IMR-90 (cell line): ENCODE results near the gene ZFYVE28. TPM values are rescaled to one million over a fixed set of nuclear protein-coding genes. Genes with fewer than 3 reads are reported as not detected.

Source experiments
- ATAC-seq: fragments of 200-7000 bp; cut with Tn5 transposase; 2 replicates; pipeline ENCODE4 v1.9.1; 2020; ENCODE audit warnings: low read depth, mild to moderate bottlenecking, moderate library complexity
- BruUV-seq: library from RNA; stranded (reverse); fragments of 400-500 nt; replicated peaks from 2 replicates; lab custom pipeline; 2021; lab: Mats Ljungman, UMichigan
- CTCF ChIA-PET: fragments of 300-600 bp; formaldehyde crosslinking; extraction: SDS; loops from one replicate; lab custom pipeline; 2021; ENCODE audit warnings: antibody characterized with exemption; lab: Yijun Ruan, JAX
- POLR2A ChIA-PET: fragments of 300-600 bp; sonication (Branson Sonifier 250); formaldehyde crosslinking; loops from one replicate; lab custom pipeline; 2022; ENCODE audit warnings: antibody characterized with exemption; ENCODE audit not compliant: unreplicated experiment; lab: Charles Lee
- DNase-seq: peaks from one replicate; pipeline ENCODE4 v3.0.0; 2013
- H2AFZ ChIP-seq: replicated peaks from 2 replicates; pipeline ENCODE3; 2013; ENCODE audit warnings: low read length, mild to moderate bottlenecking; ENCODE audit not compliant: poor library complexity
- H2AK5ac ChIP-seq: 2 replicates; pipeline ENCODE4 v1.6.1; 2013; ENCODE audit warnings: low read depth, low read length, inconsistent platforms
- H2AK9ac ChIP-seq: replicated peaks from 2 replicates; pipeline ENCODE3; 2013; ENCODE audit warnings: mild to moderate bottlenecking, low read depth, low read length, moderate library complexity; ENCODE audit not compliant: poor library complexity
- H2BK120ac ChIP-seq: 2 replicates; pipeline ENCODE4 v1.6.1; 2013; ENCODE audit warnings: low read depth, low read length, inconsistent platforms
- H2BK15ac ChIP-seq: 3 replicates; pipeline ENCODE4 v1.6.1; 2013; ENCODE audit warnings: low read depth, low read length, inconsistent platforms
- H2BK20ac ChIP-seq: 2 replicates; pipeline ENCODE4 v1.6.1; 2013; ENCODE audit warnings: low read depth, mild to moderate bottlenecking, inconsistent platforms, low read length, moderate library complexity
- H2BK5ac ChIP-seq: 2 replicates; pipeline ENCODE4 v1.6.1; 2013; ENCODE audit warnings: mild to moderate bottlenecking, low read depth, low read length, inconsistent platforms; ENCODE audit not compliant: poor library complexity, severe bottlenecking
- H3K14ac ChIP-seq: replicated peaks from 2 replicates; pipeline ENCODE4 v1.6.1; 2013; ENCODE audit warnings: low read depth, low read length, inconsistent platforms
- H3K18ac ChIP-seq: 2 replicates; pipeline ENCODE4 v1.6.1; 2013; ENCODE audit warnings: low read depth, low read length, control low read depth
- H3K23ac ChIP-seq: 2 replicates; pipeline ENCODE4 v1.6.1; 2013; ENCODE audit warnings: low read depth, low read length, inconsistent platforms
- H3K27ac ChIP-seq: 2 replicates; pipeline ENCODE4 v1.5.1; 2013; ENCODE audit warnings: mild to moderate bottlenecking, control low read depth, low read length; ENCODE audit not compliant: insufficient read depth
- H3K27me3 ChIP-seq: 2 replicates; pipeline ENCODE4 v1.6.1; 2013; ENCODE audit warnings: low read length; ENCODE audit not compliant: control insufficient read depth, insufficient read depth
- H3K36me3 ChIP-seq: 2 replicates; pipeline ENCODE4 v1.6.1; 2013; ENCODE audit warnings: low read length, mixed read lengths; ENCODE audit not compliant: control insufficient read depth, insufficient read depth
- H3K4ac ChIP-seq: 2 replicates; pipeline ENCODE4 v1.6.1; 2013; ENCODE audit warnings: low read depth, low read length, inconsistent platforms
- H3K4me1 ChIP-seq: 2 replicates; pipeline ENCODE4 v1.6.1; 2013; ENCODE audit warnings: low read length, mixed read lengths; ENCODE audit not compliant: control insufficient read depth, insufficient read depth
- H3K4me2 ChIP-seq: 2 replicates; pipeline ENCODE4 v1.6.1; 2013; ENCODE audit warnings: low read depth, mild to moderate bottlenecking, control low read depth, low read length, moderate library complexity
- H3K4me3 ChIP-seq: 2 replicates; pipeline ENCODE4 v1.5.1; 2013; ENCODE audit warnings: low read depth, mild to moderate bottlenecking, control low read depth, low read length, moderate library complexity; ENCODE audit not compliant: insufficient read depth
- H3K56ac ChIP-seq: 2 replicates; pipeline ENCODE4 v1.6.1; 2013; ENCODE audit warnings: low read length, inconsistent platforms; ENCODE audit not compliant: insufficient read depth; ENCODE audit errors: extremely low read depth
- H3K79me1 ChIP-seq, 2 experiments: 2 replicates each; pipeline ENCODE4 v1.6.1; 2013; ENCODE audit warnings: low read length in 2 of 2, inconsistent platforms in 1 of 2, low read depth in 1 of 2
- H3K9ac ChIP-seq: 2 replicates; pipeline ENCODE4 v1.6.1; 2013; ENCODE audit warnings: low read depth, low read length, control low read depth
- H3K9me1 ChIP-seq: 2 replicates; pipeline ENCODE4 v1.6.1; 2013; ENCODE audit warnings: low read length, inconsistent platforms; ENCODE audit not compliant: insufficient read depth
- H3K9me3 ChIP-seq: 2 replicates; pipeline ENCODE4 v1.6.1; 2013; ENCODE audit warnings: low read length; ENCODE audit not compliant: control insufficient read depth, insufficient read depth
- H4K20me1 ChIP-seq: 2 replicates; pipeline ENCODE4 v1.6.1; 2013; ENCODE audit warnings: low read length, inconsistent platforms; ENCODE audit not compliant: insufficient read depth
- H4K5ac ChIP-seq: 2 replicates; pipeline ENCODE4 v1.6.1; 2013; ENCODE audit warnings: mild to moderate bottlenecking, low read depth, low read length, control low read depth
- H4K8ac ChIP-seq, 2 experiments: 2 replicates each; pipeline ENCODE4 v1.6.1; 2013; ENCODE audit warnings: low read depth in 2 of 2, low read length in 2 of 2, control low read depth in 1 of 2, inconsistent platforms in 1 of 2
- H4K91ac ChIP-seq: 2 replicates; pipeline ENCODE4 v1.6.1; 2013; ENCODE audit warnings: low read depth, low read length, inconsistent platforms; ENCODE audit not compliant: insufficient read depth
- MAFK ChIP-seq: IDR thresholded peaks from 2 replicates; pipeline ENCODE4 v1.6.1; 2012; ENCODE audit warnings: low read depth, low read length, improper control_type of control experiment
- MAZ ChIP-seq: IDR thresholded peaks from 2 replicates; pipeline ENCODE4 v1.6.1; 2012; ENCODE audit warnings: low read depth, mild to moderate bottlenecking, low read length, improper control_type of control experiment, moderate library complexity, borderline replicate concordance
- WGBS, 2 experiments: methylation state at CpG; one replicate each; pipeline versions ENCODE4 v1.1.5 to v1.1.7; 2013; ENCODE audit warnings: missing lambda C conversion rate in 2 of 2; ENCODE audit not compliant: insufficient read length in 1 of 2; ENCODE audit errors: extremely low coverage in 2 of 2; 5-methylcytosine and 5-hydroxymethylcytosine counted together
- dilution Hi-C: fragments of 300-500 bp; cut with HindIII; formaldehyde crosslinking; loops from one replicate; pipeline ENCODE4 v1.14.3; 2018; ENCODE audit warnings: low sequenced_read_pairs; ENCODE audit not compliant: unreplicated experiment
- in situ Hi-C: fragments of 300-500 bp; cut with MboI; formaldehyde crosslinking; loops from 3 replicates; pipeline ENCODE4 v1.14.3; 2019; ENCODE audit warnings: low sequenced_read_pairs, inconsistent platforms, mixed read lengths
- intact Hi-C: fragments of 100-400 bp; cut with micrococcal nuclease; formaldehyde crosslinking; loops from 2 replicates; pipeline ENCODE4 v1.10.0; 2022
- polyA plus RNA-seq, 3 experiments: library from polyadenylated mRNA; depleted of rRNA; stranded (reverse); fragments of >200 nt; gene quantifications; 2 replicates each; pipeline ENCODE4 v1.2.3, GENCODE V29; 2012; ENCODE audit warnings: low replicate concordance in 1 of 3
- total RNA-seq: library from RNA; depleted of rRNA; stranded (reverse); fragments of >200 nt; gene quantifications from 2 replicates; pipeline ENCODE4 v1.2.3, GENCODE V29; 2012
- TF ChIP-seq, protein P1 (sequence below): fragments of 150-350 bp; IDR thresholded peaks from 2 replicates; pipeline ENCODE4 v1.6.1; 2016; ENCODE audit warnings: low read depth, mild to moderate bottlenecking, low read length, moderate library complexity, borderline replicate concordance

ZFYVE28 gene
- total and polyA plus RNA-seq, 2 of the 4 experiments (the other 2 are of a cell fraction) = 0.36 to 1.2 TPM

DNA sequence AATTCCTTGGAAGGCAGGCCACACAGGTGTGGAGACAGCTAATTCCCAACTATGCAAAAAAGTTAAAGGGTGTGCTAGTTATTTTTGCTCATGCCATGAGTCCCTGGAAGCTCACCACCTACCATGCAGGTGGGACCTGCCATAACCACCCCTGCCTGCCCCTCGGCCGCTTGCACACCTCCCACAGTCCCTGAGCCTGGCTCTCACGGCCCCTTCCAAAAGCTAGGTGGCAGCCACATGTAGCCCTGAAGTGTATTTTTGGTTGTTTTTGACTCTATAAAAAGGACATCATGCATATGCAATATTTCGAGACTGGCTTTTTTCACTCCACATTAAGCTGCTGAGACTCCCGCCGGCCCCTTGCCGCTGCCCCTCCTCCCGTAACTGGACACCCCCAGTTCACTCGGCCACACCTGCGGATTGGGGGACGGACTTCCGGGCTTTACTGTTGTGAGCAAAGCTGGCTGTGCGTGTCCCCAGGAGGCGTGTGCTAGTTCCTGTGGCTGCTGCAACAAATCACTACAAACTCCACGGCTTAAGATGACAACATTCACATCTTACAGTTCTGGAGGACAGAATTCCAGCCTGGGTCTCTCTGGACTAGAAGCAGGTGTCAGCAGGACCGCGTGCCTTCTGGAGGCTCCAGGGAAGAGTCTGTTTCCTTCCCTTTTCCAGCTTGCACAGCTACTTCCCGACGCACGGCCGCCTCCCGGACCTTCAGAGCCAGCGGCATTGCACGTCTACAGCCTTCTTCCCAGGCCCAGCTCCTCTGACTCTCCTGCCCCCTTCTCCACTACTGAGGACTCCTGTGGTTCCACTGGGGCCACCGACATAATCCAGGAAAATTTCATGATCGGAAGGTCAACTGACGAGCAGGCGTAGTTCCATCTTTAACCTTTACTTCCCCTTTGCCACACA, 24.8 kb downstream of the ZFYVE28 start:
- no peak overlapping the region for H4K5ac ChIP-seq
- dilution Hi-C loops = no loop called here
- no peak overlapping the region for H2AK9ac ChIP-seq
- no peaks in the 10 kb centered on the region for H3K36me3 ChIP-seq
- H3K18ac ChIP-seq = no peak overlapping the region
- no peak overlapping the region for H4K8ac ChIP-seq
- H3K27me3 ChIP-seq = peaks cover 46% of the 10 kb centered on the region
- no peaks in the 10 kb centered on the region; the same call in 1 of the 2 replicates for H4K20me1 ChIP-seq
- no peak overlapping the region for H3K23ac ChIP-seq
- no peaks in the 10 kb centered on the region for H3K9me1 ChIP-seq
- peak overlapping the region; percentile 4; the same call in 1 of the 2 replicates for H3K4me2 ChIP-seq
- no peak overlapping the region for H2BK20ac ChIP-seq
- TF ChIP-seq MAFK (no peak), MAZ (no peak)
- TF ChIP-seq, protein P1, sequence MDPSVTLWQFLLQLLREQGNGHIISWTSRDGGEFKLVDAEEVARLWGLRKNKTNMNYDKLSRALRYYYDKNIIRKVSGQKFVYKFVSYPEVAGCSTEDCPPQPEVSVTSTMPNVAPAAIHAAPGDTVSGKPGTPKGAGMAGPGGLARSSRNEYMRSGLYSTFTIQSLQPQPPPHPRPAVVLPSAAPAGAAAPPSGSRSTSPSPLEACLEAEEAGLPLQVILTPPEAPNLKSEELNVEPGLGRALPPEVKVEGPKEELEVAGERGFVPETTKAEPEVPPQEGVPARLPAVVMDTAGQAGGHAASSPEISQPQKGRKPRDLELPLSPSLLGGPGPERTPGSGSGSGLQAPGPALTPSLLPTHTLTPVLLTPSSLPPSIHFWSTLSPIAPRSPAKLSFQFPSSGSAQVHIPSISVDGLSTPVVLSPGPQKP = no peak
- no peak overlapping the region for H2BK5ac ChIP-seq
- no peak overlapping the region for H3K27ac ChIP-seq
- H3K79me1 ChIP-seq = no peaks in the 10 kb centered on the region
- H3K56ac ChIP-seq = no peak overlapping the region
- no peak overlapping the region for H3K4ac ChIP-seq
- no peak overlapping the region for H3K4me3 ChIP-seq
- H3K4me1 ChIP-seq = peaks cover 4% of the 10 kb centered on the region; the same call in 1 of the 2 replicates
- H2BK120ac ChIP-seq = no peak overlapping the region
- H3K14ac ChIP-seq = no peak overlapping the region
- no peak overlapping the region for H3K9ac ChIP-seq
- DNase-seq = no peak
- POLR2A ChIA-PET = no interaction called here
- in situ Hi-C loops = no loop called here
- peak; percentile 36; the same call in 1 of the 2 replicates for ATAC-seq
- H2BK15ac ChIP-seq = no peak overlapping the region; the same call in 2 of the 3 replicates
- 30% methylated on average over 12 of the region's 28 CpGs; no CpG with 5 or more reads in 1 of the 2 experiments for WGBS, 2 experiments
- BruUV-seq = no TSS peak
- H2AK5ac ChIP-seq = no peak overlapping the region
- intact Hi-C loops = no loop called here
- CTCF ChIA-PET = interaction anchor here (0.8 to 1.0 kb wide), 2 partner anchors 20 to 22 kb away, joined by 3 read pairs; no protein-coding TSS in a partner anchor
- H3K9me3 ChIP-seq = no peaks in the 10 kb centered on the region
- H4K91ac ChIP-seq = no peak overlapping the region
- peak overlapping the region; percentile 78 for H2AFZ ChIP-seq
